Activated naive CD4-positive, alpha-beta T cell (primary cell): ENCODE results near the gene TTC28.

ENCODE experiments used
- DNase-seq, 4 experiments: peaks; one replicate each; lab custom pipeline; 2025; lab: John Stamatoyannopoulos, UW

The TTC28 gene

GRCh38 chr22:27966168-27967064 lies 713.2 kb downstream of the TTC28 start:
- no peak for DNase-seq

DNA sequence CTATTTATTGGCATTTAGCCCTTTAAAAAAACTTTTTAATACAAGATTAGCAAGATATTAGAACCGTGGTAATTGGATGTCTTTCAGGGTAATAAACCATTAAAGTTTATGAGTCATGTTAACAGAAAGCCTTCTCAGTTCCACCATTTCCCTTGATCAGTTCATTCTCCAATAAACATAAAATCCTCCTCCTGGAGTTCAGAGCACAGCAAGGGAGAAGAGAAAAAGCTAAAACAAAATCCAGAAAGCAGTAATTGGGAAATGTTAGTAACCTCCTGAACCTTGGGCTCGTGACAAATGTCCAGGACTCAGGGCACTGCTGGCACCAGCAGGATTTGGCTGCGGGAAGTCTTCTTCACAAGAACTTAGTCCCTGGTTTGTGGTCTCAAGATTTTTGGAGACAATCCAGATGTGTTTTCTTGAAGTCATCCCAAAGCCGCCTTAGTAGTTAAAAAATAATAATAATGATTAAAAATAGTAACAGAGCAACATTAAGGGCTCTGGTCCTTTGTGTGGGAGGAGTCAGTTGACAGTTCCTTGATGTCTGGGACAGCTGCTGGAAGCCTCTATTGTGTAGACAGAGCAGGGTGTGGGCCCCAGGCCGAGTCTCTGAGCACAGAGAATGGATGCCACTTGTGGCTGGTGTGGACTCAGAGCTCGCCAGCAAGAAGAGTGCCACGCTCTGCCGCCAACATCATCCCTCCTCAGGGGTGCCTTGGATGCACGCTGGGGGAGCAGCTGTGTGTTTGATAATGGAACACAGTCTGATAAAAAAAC lies 717.2 kb downstream of the TTC28 start:
- DNase-seq = no peak

DNA sequence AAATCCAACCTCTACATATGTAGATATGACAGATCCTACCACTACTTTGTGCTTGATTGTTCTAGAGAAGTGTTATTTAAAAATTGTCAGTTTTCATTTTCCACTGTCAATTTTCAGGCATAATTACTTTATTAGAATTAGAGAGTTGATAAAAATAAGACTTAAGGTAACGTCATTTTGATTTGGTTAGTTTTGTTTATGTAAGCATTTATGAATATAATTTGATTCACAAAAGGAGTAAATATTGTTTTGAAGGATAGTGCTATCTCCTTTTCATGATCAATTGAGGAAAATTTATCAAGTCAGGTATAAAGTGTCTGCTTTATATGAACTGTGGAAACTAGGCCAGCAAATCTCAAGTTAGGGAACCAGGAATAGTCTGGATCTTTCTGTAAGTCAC lies 718.0 kb downstream of the TTC28 start:
- no peak for DNase-seq

- DNase-seq = no peak
Measured at GRCh38 chr22:27961182-27961581, 718.5 kb downstream of the TTC28 start.

DNA sequence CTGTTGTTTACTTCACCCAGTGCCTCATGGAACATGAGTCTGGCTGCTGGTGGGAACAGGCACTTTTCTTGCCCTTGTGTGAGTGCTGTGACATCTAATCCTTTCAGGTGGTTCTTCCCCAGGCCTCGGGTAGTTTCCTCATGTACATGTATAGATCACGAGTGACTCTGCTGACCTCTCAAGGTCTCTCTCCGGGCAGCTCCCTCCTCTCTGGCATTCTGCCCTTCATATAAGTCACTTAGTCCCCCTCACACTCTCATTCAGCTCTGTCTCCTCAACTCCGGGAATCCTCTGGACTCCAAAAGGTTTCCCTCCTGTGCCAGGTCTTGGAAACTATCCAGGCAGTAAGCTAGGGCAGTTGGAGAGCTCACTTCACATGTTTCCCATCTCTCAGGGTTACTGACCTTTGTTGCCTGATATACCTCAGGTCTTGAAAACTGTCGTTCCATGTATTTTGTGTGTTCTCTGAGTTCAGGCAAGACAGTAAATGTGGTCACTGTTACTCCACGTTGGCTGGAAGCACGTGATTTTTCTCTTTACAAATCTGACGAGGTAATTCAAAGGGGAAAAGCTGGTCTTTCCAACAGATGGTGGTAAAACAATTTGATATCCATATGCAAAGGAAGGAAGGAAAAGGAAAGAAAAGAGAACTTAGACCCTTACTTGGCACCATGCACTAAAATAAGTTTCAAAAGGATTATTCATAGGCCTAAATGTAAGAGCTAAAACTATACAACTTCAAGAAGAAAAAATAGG lies 720.1 kb downstream of the TTC28 start:
- no peak for DNase-seq

DNA sequence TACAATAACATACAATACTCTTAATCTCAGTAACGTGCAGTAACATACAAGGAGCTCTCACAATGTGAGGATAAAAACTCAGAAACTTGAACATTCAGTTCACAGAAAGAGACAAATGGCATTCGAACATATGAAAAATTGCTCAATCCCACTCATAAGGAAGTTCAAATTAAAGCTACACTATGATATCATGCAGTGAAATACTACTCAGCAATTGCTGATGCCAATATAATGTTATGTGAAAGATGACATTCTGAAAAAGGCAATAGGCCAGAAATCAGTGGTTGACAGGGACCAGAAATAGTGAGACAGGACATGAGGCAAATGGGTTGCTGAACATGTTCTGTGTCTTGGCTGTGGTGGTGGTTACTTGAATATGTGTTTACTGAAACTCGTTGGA lies 726.9 kb downstream of the TTC28 start:
- DNase-seq = no peak

GRCh38 chr22:27952091-27952490 lies 727.5 kb downstream of the TTC28 start:
- DNase-seq = no peak

- DNase-seq = no peak
Measured at GRCh38 chr22:27949421-27949820, 730.2 kb downstream of the TTC28 start.

DNA sequence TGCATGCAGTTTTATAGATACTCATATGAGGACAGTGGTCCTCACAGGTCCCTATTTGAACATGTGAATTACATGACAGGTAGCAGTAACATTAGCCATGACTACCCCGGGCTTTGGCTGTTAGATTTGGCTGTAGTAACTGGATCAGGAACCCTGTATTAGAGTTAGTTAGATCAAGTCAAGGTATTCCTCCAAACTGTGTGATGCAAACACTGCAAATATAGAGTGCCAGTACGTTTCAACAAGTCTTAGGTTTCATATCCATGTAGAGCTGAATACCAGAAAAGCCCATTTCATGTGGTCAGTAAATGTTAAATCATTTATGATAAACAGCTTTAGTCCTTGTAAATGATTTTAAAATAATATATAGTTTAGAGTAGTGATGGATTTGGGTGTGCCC lies 731.1 kb downstream of the TTC28 start:
- no peak for DNase-seq

GRCh38 chr22:27947448-27947847 lies 732.2 kb downstream of the TTC28 start:
- no peak for DNase-seq

GRCh38 chr22:27941143-27941542 lies 738.5 kb downstream of the TTC28 start:
- DNase-seq = no peak

GRCh38 chr22:27937453-27937852 lies 742.2 kb downstream of the TTC28 start:
- DNase-seq = no peak

GRCh38 chr22:27935897-27936296 lies 743.7 kb downstream of the TTC28 start:
- DNase-seq = no peak

DNA sequence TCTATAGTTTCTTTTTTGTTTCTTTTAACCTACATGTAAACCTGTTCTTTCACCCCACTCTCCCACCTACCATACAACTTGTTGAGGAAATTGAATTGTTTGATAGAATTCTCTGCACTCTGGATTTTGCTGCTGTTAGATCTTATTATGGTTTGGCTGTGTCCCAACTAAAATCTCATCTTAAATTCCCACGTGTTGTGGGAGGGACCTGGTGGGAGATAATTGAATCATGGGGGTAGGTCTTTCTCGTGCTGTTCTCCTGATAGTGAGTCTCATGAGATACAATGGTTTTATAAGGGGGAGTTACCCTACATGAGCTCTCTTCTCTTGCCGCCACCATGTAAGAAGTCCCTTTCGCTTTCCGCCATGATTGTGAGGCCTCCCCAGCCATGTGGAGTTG lies 745.6 kb downstream of the TTC28 start:
- DNase-seq = no peak

DNA sequence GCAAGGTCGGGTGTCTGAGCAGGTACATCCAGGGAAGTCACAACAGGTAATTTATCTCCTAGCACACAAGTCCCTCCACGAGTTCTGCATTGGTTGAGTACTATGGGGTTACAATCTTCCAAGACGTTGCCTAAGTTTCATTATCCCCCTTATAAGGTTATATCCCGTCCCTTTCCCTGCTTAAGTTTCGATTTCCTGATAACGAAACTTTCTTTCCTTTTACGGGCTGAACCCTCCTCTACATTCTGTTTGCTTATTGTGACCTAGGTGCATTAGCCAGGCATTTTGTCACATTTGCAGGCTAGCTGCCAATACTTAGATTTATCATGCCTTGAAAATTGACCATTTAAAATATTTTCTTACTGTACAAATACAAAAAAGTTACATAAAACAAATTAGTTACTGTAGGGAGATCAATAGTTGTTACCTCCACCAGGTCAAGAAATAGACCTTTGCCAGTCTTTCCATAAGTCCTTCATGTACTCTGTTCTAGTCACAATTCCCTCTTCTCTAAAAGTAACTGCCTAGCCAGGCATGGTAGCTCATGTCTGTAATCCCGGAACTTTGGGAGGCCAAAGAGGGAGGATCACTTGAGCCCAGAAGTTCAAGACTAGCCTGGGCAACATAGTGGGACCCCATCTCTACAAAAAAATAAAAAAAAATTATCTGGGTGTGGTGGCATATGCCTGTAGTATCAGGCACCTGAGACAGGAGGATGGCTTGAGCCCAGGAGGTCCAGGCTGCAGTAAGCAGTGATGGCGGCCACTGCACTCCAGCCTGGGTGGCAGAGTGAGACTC lies 746.3 kb downstream of the TTC28 start:
- no peak for DNase-seq

- no peak for DNase-seq
Measured at GRCh38 chr22:27930331-27931060, 749.1 kb downstream of the TTC28 start.
